GM20000 (cell line): ENCODE data around the gene ABCA13.

Source experiments
- DNase-seq: peaks from one replicate; pipeline ENCODE4 v3.0.0; 2012; ENCODE audit warnings: low spot score
- CTCF ChIP-seq: IDR thresholded peaks from 2 replicates; pipeline ENCODE4 v1.5.1; 2012; ENCODE audit warnings: mild to moderate bottlenecking, control low read depth; ENCODE audit errors: extremely low read depth, missing control alignments

ABCA13 gene

GRCh38 chr7:48416327-48416908 is 245.2 kb downstream of the ABCA13 start:
- no peak for DNase-seq
- TF ChIP-seq CTCF: no peak

- no peak for TF ChIP-seq CTCF
- no peak for DNase-seq
These were observed 248.1 kb downstream of the ABCA13 start for GRCh38 chr7:48419401-48419800.

GRCh38 chr7:48420206-48420605 is 248.9 kb downstream of the ABCA13 start:
- DNase-seq: no peak
- TF ChIP-seq CTCF: no peak

- DNase-seq: no peak
- TF ChIP-seq CTCF: no peak
These were observed 250.1 kb downstream of the ABCA13 start for GRCh38 chr7:48421357-48421756.

GRCh38 chr7:48424731-48425130 is 253.5 kb downstream of the ABCA13 start:
- TF ChIP-seq CTCF: no peak
- no peak for DNase-seq

GRCh38 chr7:48426331-48426965 is 255.2 kb downstream of the ABCA13 start:
- DNase-seq: no peak
- TF ChIP-seq CTCF: no peak

GRCh38 chr7:48426966-48427555 is 255.8 kb downstream of the ABCA13 start:
- DNase-seq: no peak
- TF ChIP-seq CTCF: no peak
